ENCODE data around the gene DCST2. TPM values are rescaled to one million over a fixed set of nuclear protein-coding genes. Genes with fewer than 3 reads are reported as not detected.

The DCST2 gene
- total and polyA plus RNA-seq, 9 of the 15 experiments (the other 6 are each of a cell fraction or from before 2014, with no cell fraction given), result 0.09 to 0.49 (median 0.11) TPM; not detected in 3

- ATAC-seq (no peak), DNase-seq (ENCODE audit: extremely low read depth in 1 of 4, low spot score in 3 of 4) (peak in 1 of 4 experiments; percentile 57), FAIRE-seq (no peak)
- no peaks in the 10 kb centered on the region for H3K9me3 ChIP-seq (replicated peaks; ENCODE audit: control insufficient read depth, insufficient read depth, low read depth, low read length)
- H2AFZ ChIP-seq (ENCODE audit: low read depth, low read length), result no peak overlapping the region
- in situ Hi-C loops (cut with MboI), result no loop called here
- H3K27ac ChIP-seq (ENCODE audit: extremely low read depth, low read depth, low read length), result no peak overlapping the region; the same call in 2 of the 3 replicates
- CTCF ChIA-PET (ENCODE audit: low intra/inter-chr PET ratio), result no interaction called here
- no peaks in the 10 kb centered on the region; the same call in 1 of the 2 replicates for H4K20me1 ChIP-seq (replicated peaks; ENCODE audit: control insufficient read depth, insufficient read depth, low read length)
- no peak overlapping the region for H3K4me3 ChIP-seq
- peaks cover 60% of the 10 kb centered on the region for H3K79me2 ChIP-seq (ENCODE audit: control insufficient read depth, insufficient read depth, low read length)
- intact Hi-C loops (cut with micrococcal nuclease), result no loop called here
- 90% methylated on average over 15 of the region's 17 CpGs for WGBS (ENCODE audit: insufficient coverage, low coverage, missing lambda C conversion rate)
- BruUV-seq (replicated peaks), result no TSS peak
- no peaks in the 10 kb centered on the region for H3K27me3 ChIP-seq (ENCODE audit: control insufficient read depth in 2 of 2, insufficient read depth in 2 of 2, low read length in 2 of 2)
- peaks cover 6% of the 10 kb centered on the region for H3K9me1 ChIP-seq (ENCODE audit: control insufficient read depth, insufficient read depth, low read length)
- peaks cover 57% of the 10 kb centered on the region for H3K36me3 ChIP-seq (ENCODE audit: control insufficient read depth, insufficient read depth, low read length)
- peaks cover 10 to 37% of the 10 kb centered on the region in 2 experiments for H3K4me1 ChIP-seq (replicated peaks in 1 of 2; ENCODE audit: control insufficient read depth in 2 of 2, insufficient read depth in 2 of 2, low read length in 2 of 2)
- POLR2A ChIA-PET, result interaction anchor here (0.6 to 2.8 kb wide), 5 partner anchors 11 to 22 kb away, joined by 3 to 21 read pairs (median 4); partner anchors contain the start of gene CKS1B
- no peak overlapping the region for H3K4me2 ChIP-seq (ENCODE audit: insufficient read depth, low read length)
- H3K9ac ChIP-seq (ENCODE audit: insufficient read depth in 1 of 2, low read depth in 2 of 2, low read length in 2 of 2), result peak overlapping the region in 1 of 2 experiments; percentile 83; a peak in 2 of 4 replicates
- TF ChIP-seq CTCF (IDR thresholded peaks at IDR 0.05 in 2 of 3, conservative IDR thresholded peaks at IDR 0.05 in 1 of 3; ENCODE audit: insufficient read depth in 2 of 3, low read depth in 1 of 3, low read length in 3 of 3) (peak; percentile 42 to 51 (median 50); a peak in 5 of 6 replicates), TAF1 (IDR thresholded peaks at IDR 0.05; ENCODE audit: control insufficient read depth, extremely low read depth, insufficient read depth, low read length, severe bottlenecking) (no peak), ARHGAP35 (IDR thresholded peaks at IDR 0.05; ENCODE audit: partially characterized antibody) (no peak)
- TF ChIP-seq, protein P1, sequence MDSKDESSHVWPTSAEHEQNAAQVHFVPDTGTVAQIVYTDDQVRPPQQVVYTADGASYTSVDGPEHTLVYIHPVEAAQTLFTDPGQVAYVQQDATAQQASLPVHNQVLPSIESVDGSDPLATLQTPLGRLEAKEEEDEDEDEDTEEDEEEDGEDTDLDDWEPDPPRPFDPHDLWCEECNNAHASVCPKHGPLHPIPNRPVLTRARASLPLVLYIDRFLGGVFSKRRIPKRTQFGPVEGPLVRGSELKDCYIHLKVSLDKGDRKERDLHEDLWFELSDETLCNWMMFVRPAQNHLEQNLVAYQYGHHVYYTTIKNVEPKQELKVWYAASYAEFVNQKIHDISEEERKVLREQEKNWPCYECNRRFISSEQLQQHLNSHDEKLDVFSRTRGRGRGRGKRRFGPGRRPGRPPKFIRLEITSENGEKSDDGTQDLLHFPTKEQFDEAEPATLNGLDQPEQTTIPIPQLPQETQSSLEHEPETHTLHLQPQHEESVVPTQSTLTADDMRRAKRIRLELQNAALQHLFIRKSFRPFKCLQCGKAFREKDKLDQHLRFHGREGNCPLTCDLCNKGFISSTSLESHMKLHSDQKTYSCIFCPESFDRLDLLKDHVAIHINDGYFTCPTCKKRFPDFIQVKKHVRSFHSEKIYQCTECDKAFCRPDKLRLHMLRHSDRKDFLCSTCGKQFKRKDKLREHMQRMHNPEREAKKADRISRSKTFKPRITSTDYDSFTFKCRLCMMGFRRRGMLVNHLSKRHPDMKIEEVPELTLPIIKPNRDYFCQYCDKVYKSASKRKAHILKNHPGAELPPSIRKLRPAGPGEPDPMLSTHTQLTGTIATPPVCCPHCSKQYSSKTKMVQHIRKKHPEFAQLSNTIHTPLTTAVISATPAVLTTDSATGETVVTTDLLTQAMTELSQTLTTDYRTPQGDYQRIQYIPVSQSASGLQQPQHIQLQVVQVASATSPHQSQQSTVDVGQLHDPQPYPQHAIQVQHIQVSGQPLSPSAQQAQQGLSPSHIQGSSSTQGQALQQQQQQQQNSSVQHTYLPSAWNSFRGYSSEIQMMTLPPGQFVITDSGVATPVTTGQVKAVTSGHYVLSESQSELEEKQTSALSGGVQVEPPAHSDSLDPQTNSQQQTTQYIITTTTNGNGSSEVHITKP (IDR thresholded peaks at IDR 0.05; ENCODE audit: partially characterized antibody), result peak; percentile 43
Observed at GRCh38 chr1:154988058-154988954, 45.3 kb downstream of the DCST2 start.

Measured in K562 (cell line).